ENCODE measurements around the gene FAM9B. TPM values are rescaled to one million over a fixed set of nuclear protein-coding genes. Genes with fewer than 3 reads are reported as not detected.

The FAM9B gene
- total and polyA plus RNA-seq, 2 donors from 2014 or later, result not detected

GRCh38 chrX:9003041-9003440 is 30.9 kb downstream of the FAM9B start:
- Histone ChIP-seq H3K9ac (ENCODE audit: low read length in 3 of 3) (no peak overlapping the region), H3K27ac (ENCODE audit: low read depth in 2 of 2, low read length in 2 of 2) (no peak overlapping the region), H3K36me3 (ENCODE audit: control insufficient read depth in 2 of 3, insufficient read depth in 3 of 3, low read length in 3 of 3) (no peaks in the 10 kb centered on the region), H3K4me1 (ENCODE audit: control insufficient read depth in 2 of 3, insufficient read depth in 2 of 3, low read depth in 1 of 3, low read length in 3 of 3) (no peaks in the 10 kb centered on the region), H3K9me3 (ENCODE audit: control insufficient read depth in 2 of 3, insufficient read depth in 1 of 3, low read length in 3 of 3) (no peaks in the 10 kb centered on the region), H3K4me3 (ENCODE audit: low read length in 3 of 3) (no peak overlapping the region), H3K27me3 (ENCODE audit: control insufficient read depth, insufficient read depth, low read length) (no peaks in the 10 kb centered on the region)
- FAIRE-seq (no peak), DNase-seq (no peak)
- TF ChIP-seq CTCF (IDR thresholded peaks at IDR 0.05; ENCODE audit: borderline replicate concordance, extremely low read depth, insufficient read depth), result no peak
- intact Hi-C loops (cut with DNase I), result no loop called here

GRCh38 chrX:8988446-8988845 is 45.5 kb downstream of the FAM9B start:
- Histone ChIP-seq H3K9me3 (ENCODE audit: control insufficient read depth in 2 of 3, insufficient read depth in 1 of 3, low read length in 3 of 3) (no peaks in the 10 kb centered on the region), H3K4me3 (ENCODE audit: low read length in 3 of 3) (no peak overlapping the region), H3K36me3 (ENCODE audit: control insufficient read depth in 2 of 3, insufficient read depth in 3 of 3, low read length in 3 of 3) (no peaks in the 10 kb centered on the region), H3K27ac (ENCODE audit: low read depth in 2 of 2, low read length in 2 of 2) (no peak overlapping the region), H3K27me3 (ENCODE audit: control insufficient read depth, insufficient read depth, low read length) (no peaks in the 10 kb centered on the region), H3K9ac (ENCODE audit: low read length in 3 of 3) (no peak overlapping the region), H3K4me1 (ENCODE audit: control insufficient read depth in 2 of 3, insufficient read depth in 2 of 3, low read depth in 1 of 3, low read length in 3 of 3) (no peaks in the 10 kb centered on the region)
- intact Hi-C loops (cut with DNase I), result no loop called here
- DNase-seq, result peak in 4 of 5 donors; percentile 10 to 71 (median 18)
- no peak for FAIRE-seq
- TF ChIP-seq CTCF (IDR thresholded peaks at IDR 0.05; ENCODE audit: borderline replicate concordance, extremely low read depth, insufficient read depth), result no peak

GRCh38 chrX:8987672-8988250 is 46.2 kb downstream of the FAM9B start:
- FAIRE-seq (no peak), DNase-seq (peak in 1 of 5 donors; percentile 45)
- H3K9ac ChIP-seq (ENCODE audit: low read length in 3 of 3), result no peak overlapping the region
- H3K27me3 ChIP-seq (ENCODE audit: control insufficient read depth, insufficient read depth, low read length), result no peaks in the 10 kb centered on the region
- no peak overlapping the region for H3K27ac ChIP-seq (ENCODE audit: low read depth in 2 of 2, low read length in 2 of 2)
- H3K36me3 ChIP-seq (ENCODE audit: control insufficient read depth in 2 of 3, insufficient read depth in 3 of 3, low read length in 3 of 3), result no peaks in the 10 kb centered on the region
- H3K4me1 ChIP-seq (ENCODE audit: control insufficient read depth in 2 of 3, insufficient read depth in 2 of 3, low read depth in 1 of 3, low read length in 3 of 3), result no peaks in the 10 kb centered on the region
- no peak for TF ChIP-seq CTCF (IDR thresholded peaks at IDR 0.05; ENCODE audit: borderline replicate concordance, extremely low read depth, insufficient read depth)
- intact Hi-C loops (cut with DNase I), result no loop called here
- no peaks in the 10 kb centered on the region for H3K9me3 ChIP-seq (ENCODE audit: control insufficient read depth in 2 of 3, insufficient read depth in 1 of 3, low read length in 3 of 3)
- no peak overlapping the region for H3K4me3 ChIP-seq (ENCODE audit: low read length in 3 of 3)

GRCh38 chrX:8984231-8984630 is 49.7 kb downstream of the FAM9B start:
- H3K27me3 ChIP-seq (ENCODE audit: control insufficient read depth, insufficient read depth, low read length), result no peaks in the 10 kb centered on the region
- H3K4me3 ChIP-seq (ENCODE audit: low read length in 3 of 3), result no peak overlapping the region
- no peaks in the 10 kb centered on the region for H3K4me1 ChIP-seq (ENCODE audit: control insufficient read depth in 2 of 3, insufficient read depth in 2 of 3, low read depth in 1 of 3, low read length in 3 of 3)
- no peak for FAIRE-seq
- H3K9ac ChIP-seq (ENCODE audit: low read length in 3 of 3), result no peak overlapping the region
- intact Hi-C loops (cut with DNase I), result no loop called here
- H3K9me3 ChIP-seq (ENCODE audit: control insufficient read depth in 2 of 3, insufficient read depth in 1 of 3, low read length in 3 of 3), result no peaks in the 10 kb centered on the region
- no peak overlapping the region for H3K27ac ChIP-seq (ENCODE audit: low read depth in 2 of 2, low read length in 2 of 2)
- TF ChIP-seq CTCF (IDR thresholded peaks at IDR 0.05; ENCODE audit: borderline replicate concordance, extremely low read depth, insufficient read depth), result no peak
- no peaks in the 10 kb centered on the region for H3K36me3 ChIP-seq (ENCODE audit: control insufficient read depth in 2 of 3, insufficient read depth in 3 of 3, low read length in 3 of 3)
- DNase-seq, result no peak

Data from kidney (tissue), 14 donors.